GM21360 (cell line): ENCODE results near the gene GNPNAT1.

Experiments used
- ATAC-seq: cut with Tn5 transposase; IDR thresholded peaks from one replicate; pipeline ENCODE4 v1.9.1; 2021; ENCODE audit warnings: mild to moderate bottlenecking, moderate library complexity; ENCODE audit not compliant: unreplicated experiment

The GNPNAT1 gene

DNA sequence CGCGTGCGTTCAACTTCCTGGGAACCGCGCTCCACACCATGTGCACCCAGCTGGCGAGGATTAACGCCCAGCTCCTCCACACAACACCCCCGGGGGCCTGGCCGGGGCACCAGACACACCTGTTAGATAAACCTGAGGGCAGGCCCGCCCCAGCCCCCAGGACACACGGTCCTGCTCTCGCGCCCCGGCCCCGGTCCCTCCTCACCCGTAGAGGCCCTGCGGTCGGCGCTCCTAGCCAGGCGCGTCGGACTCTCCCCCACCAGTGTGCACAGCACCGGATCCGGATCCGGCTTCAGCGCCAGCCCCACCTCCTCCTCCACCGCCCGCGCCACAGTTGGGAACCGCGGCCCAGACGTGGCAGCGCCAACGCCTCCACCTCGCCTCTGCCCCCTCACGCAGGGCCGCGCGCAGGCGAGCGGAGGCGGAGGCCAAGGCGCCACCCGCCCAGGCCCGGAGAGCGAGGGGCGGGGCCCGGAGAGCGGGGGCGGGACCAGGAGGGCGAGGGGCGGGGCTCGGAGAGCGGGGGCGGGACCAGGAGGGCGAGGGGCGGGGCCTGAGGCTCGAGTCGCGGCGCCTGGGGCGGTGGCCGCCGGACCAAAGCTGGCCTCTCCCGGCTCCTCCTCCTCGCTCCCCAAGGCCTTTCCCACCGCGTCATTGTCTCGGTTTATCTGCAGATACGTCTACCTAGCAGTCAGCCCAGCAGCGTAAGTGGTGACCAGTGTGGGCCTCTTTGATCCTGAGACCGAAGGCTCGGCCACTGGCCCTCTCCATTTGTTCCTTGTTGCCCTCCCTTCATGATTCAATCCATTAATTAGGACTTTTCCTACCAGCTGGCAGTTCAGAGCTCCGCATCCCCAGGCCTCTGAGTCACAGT is at the start of gene GNPNAT1:
Gene GNPNAT1 (minus strand): TSS at position 385 of the 874 bp plus-strand sequence. CDS start 6,957 bp downstream, outside the sequence.
- ATAC-seq: peak; percentile 87

DNA sequence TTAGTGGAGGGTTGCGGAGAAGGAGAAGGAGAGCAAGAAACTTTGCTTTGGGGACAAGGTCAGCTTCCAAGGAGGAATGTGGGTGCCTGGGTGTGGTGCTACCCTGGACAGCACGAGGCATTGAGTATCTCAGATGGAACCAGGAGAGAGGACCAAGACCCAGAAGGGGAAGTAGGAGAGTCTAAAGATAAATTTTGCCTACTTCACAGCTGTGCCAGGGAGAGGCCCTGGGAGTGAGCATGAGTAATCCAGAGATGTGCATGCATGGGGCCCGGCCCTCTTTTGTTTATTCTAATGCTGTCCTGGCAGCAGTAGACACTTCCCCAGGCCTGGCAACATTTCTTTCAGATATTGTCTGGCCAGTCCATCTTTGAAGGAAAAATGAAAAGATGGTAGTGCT is 49.5 kb upstream of the GNPNAT1 start:
- no peak for ATAC-seq

DNA sequence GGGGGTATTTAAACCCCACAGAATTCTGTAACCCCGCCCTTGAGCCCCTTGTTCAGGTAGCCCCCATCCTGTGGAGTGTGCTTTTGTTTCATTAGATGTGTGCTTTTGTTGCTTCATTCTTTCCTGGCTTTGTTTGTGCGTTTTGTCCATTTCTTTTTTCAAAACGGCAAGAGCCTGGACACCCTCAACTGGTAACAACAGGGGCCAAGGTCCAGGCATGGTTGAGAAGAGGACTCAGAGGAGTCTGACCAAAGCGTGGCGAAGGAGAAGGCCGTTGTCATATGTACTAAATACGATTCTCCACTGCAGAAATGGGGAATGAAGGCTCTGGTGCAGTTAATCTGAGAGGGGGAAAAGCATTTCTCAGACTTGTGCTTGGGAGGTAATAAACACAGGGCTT is 46.0 kb upstream of the GNPNAT1 start:
- no peak for ATAC-seq

DNA sequence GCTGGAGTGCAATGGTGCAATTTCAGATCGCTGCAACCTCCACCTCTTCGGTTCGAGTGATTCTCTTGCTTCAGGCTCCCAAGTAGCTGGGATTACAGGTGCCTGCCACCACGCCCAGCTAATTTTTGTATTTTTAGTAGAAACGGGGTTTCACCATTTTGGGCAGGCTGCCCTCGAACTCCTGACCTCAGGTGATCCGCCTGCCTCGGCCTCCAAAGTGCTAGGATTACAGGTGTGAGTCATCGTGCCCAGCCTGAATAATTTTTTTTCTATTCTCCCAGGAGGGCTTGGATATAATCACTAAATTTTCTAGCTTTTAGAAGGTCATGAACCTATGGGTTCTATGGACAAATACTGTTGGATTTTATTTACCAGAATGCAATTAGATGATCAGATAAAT is 44.7 kb upstream of the GNPNAT1 start:
- no peak for ATAC-seq

DNA sequence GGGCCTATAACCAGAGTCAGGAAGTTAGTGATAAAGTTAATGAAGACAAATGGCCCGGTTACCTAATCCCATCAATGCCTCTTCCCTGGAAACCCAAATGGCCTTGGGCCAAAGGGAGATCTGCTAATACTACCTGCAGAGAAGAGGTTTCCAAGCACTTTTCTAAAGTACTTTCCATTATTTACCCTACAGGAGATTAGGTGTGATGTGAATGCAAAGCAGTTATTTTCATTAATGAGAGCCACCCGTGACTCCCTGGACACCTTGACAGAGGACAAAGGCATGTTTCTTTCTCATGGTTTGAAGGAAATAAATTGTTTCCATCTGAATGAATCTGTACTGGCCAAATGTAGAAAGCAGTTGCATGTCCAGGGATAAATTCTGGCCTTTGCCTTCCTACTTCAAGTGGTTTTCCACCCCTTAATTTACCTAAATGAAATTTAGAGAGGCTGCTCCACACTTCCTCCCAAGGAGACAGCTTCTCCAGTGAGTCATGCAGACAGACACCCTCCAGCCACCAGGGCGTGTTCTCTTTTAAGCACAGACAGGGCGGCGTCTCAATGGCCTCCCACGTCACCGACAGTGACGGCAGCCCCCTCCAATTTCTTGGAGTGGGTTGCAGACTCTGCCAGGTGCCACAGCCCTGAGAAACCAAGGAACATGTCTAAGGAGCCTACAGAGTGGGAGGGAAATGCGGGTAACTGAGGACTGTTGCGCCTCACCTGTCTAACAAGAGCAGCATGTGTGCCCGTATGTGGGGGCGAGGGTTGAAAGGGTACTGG is 43.9 kb upstream of the GNPNAT1 start:
- no peak for ATAC-seq

DNA sequence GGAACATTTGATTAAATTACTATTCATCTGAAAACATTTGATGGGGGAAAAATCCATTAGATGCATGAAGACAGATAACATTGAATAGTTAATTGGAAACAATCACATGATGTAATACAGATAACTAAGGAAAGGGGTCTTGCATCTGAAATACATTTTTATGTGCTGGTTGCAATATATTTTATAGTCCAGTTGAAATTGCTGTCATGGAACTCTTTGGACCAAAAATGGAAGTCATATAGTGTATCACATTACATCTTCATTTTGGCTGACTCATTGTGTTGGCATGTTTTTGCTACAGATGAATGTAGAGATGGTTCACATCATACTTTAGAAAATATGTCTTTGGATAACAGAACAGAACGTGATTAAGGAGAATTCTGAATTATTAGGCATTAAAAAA is 43.0 kb upstream of the GNPNAT1 start:
- ATAC-seq: no peak

DNA sequence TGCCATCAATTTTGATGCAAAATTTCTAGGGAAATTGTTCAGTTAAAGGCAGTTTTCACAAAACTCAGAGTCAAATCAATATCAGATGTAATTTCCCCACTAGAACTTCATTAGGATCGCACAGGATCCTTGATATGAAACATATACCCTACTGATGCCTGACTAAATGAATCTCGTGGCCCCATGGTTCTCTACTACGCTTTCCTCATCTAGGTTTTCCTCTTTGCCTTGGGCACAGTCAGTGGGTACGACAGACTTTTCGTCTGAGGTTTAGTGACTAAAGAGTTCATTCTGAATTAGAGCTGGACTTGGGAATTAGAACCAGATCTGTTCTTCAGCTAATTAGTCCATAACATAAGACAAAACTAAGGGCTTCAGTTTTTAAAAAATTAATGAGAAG is 42.5 kb upstream of the GNPNAT1 start:
- ATAC-seq: no peak

DNA sequence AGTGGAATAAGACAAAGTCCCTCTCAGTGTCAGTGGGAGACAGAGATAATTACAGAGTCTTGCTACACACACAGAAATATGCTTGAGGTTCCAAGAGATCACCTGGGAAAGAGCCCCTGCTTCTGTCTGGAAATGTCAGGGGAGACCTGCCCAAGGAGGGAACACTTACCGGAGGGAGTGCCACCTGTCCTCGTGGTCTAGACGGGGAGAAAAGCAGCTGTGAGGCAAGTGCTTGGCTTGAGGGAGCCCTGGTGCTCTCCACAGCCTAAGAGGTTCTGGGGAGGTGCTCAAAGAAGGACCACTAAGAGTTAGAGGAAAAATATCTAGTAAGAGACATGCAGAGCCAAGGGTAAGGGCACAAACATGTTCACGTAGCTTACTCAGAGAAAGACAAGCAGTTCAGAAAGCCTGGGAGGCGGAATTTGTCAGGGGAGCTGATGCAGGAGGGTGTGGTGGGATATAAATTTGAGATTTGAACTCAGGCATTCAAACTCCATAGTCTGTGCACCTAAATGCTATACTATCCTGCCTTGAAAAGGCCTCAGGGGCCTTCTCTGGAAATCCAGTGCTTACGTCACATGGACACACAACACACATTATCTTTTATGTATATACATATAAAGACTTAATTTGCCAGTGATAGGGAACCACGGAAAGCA is 38.2 kb upstream of the GNPNAT1 start:
- no peak for ATAC-seq

DNA sequence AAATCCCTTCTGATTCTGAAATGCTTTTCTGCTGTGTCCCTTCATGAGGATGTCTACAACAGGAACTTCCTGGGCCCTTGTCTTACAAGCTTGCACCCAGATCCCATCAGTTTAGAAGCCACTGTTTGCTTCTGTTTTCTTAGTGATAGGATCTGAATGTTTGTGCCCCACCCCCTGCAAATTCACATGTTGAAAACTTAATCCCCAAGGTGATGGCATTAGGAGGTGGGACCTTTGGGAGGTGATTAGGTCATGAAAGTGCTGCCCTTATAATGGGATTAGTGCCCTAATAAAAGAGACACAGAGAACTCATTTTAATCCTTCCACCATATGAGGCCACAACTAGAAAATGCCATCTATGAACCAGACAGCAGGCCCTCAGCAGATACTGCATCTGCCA is 36.0 kb upstream of the GNPNAT1 start:
- no peak for ATAC-seq

DNA sequence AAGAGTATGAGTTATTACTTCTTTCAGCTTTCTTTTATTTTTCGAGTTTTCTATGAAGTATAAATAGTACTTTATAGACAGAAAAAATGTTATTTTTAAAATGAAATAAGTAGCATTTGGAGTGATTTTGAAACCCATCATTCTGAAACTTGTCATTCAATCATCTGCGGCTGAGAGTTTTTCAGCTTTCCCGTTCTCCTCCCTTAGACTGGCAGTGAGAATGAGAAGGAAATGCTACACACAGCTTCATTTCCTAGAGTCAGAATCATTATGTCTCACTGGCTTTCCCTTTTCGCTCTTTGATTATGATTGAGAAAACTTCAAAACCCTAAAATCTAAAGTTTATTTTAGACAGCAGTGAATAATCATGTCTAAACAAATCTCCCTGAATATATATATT is 33.7 kb upstream of the GNPNAT1 start:
- ATAC-seq: no peak

DNA sequence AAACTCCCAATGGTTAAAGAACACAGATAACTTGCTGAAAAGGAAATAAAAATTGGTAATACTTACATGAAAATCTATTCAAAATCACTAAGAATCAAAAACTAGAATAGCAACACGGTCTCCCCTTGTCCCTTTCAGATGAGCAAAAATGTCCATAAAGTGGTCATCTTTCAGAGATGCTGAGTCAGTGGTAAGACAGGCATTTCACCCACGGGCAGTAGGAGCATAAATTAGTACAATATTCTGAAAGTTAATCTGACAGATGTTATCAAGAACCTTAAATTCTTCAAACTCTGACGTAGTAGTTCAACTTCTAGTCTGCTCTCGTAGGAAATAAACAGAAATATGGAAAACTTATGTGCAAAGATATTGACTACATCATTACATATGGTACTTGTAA is 33.1 kb upstream of the GNPNAT1 start:
- ATAC-seq: no peak

DNA sequence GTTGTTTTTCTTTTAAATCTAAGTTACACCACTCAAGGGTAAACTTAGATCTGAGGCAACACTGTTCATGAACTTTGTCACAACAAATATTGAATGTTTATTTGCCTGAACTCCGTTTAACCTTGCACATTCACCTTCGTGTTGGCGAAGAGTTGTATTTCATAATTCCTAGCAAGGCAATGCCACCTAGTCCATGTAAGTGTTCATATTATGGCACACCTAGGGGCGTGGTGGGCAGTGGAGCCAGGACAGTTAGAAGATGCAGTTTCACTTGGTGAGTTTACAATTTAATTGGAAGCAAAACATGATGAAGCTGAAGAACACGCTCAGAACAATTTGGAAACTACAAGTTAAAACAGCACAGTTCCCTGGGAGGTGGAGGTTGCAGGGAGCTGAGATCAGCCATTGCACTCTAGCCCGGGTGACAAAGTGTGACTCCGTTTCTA is 30.4 kb upstream of the GNPNAT1 start:
- no peak for ATAC-seq

DNA sequence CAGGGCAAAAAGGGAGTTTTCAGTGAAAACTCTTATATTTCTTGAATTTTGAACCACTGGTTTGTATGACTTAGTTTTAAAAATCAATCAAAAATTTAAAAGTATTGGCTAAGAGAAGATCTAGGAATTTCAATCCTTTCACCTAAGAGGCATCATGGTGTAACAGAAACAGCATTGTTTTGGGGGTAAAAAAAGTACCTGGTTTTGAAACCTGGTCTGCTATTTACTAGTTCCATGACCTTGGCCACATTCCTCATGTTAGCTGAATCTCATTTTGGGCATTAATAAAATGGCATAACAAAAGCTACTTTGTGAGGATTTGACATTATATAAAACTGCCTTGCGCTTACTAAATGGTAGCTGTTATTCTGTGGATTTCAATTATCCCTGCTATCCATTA is 16.7 kb upstream of the GNPNAT1 start:
- no peak for ATAC-seq

DNA sequence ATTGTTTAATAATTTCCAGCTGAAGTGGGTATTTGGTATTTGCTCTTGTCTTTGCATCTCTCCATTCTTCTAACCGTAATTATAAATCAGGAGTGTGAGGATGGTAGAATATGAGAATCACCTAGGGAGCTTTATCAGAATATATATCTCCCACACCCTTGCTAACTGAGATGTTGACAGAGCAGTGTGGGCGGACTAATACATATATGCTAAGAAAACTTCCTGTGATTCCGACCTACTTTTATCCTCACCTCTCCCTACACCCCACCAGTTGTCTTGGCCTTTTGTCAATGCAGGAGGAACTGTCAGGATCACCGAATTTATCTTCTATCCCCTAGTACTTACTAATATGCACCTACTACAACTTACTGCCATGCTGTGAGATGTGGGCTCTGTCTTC is 14.7 kb upstream of the GNPNAT1 start:
- ATAC-seq: no peak

DNA sequence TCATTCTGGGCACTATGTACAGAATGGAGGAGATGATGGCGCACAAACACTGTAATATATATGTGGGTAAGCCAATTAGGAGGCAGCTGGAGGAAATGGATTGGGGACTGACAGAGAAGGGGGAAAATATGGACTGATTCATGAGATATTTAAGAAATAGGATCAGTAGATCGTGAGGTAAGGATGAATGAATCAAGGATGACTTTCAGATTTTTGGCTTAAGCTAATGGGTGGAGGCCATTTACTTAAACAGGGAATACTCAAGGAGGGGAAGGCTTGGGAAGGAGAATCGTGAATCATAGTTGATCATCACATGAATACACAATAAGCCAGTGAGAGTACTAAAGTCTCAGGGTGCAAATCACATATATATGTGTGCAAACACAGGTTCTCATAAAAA is 11.2 kb upstream of the GNPNAT1 start:
- ATAC-seq: no peak

DNA sequence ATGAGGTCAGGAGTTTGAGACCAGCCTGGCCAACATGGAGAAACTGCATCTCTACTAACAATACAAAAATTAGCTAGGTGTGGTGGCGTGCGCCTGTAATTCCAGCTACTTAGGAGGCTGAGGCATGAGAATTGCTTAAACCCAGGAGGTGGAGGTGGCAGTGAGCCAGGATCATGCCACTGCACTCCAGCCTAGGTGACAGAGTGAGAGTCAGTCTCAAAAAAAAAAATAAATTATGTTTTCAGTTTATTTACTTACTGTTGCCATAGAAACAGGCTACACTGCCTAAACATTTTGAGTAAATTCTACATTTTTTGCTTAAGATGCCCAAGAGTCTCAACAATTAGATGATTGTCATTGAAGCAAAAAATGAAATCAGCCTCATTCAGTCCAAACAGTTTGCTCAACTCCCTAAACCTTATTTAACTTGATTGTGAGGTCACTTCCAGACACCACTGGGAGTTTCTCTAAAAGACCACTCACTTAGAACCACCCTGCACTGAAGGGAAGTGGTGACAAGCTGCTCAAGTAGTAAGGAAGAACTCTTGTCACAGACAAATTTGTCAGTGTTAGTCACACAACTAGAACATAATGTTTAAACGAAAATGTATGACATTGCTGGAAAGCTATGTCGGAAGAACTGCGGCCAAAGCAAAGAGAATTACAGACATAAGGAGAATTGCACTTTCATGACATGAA is 9.8 kb upstream of the GNPNAT1 start:
- no peak for ATAC-seq

DNA sequence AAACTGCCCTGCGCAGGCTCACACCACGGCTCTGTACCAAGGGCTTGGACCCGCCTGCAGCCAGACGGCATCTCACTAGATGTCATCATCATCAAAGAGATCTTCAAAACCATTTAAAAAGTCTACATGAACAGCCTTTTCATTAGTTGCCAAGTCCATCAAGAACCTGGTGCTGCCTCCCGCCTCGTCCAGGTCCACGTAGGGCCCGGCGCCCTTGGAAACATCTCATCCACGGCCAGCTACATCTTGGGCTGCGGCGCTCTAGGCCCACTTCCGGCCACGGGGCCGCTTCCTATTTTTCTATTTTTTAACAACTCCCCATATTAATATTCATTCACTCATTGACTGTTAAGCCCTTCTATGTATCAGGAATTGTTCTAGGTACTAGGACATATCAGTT is 7.4 kb upstream of the GNPNAT1 start:
- no peak for ATAC-seq

DNA sequence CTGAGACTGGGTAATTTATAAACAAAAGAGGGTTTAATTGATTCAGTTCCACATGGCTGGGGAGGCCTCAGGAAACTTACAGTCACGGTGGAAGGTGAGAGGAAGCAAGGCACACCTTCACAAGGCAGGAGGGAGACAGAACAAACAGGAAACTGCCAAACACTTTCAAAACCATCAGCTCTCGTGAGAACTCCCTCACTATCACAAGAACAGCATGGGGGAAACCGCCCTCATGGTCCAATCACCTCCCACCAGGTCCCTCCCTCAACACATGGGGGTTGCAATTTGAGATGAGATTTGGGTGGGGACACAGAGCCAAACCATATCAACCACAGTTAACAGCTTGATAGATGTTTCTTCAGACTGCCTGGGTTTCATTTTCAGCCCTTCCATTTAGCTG is 6.2 kb upstream of the GNPNAT1 start:
- ATAC-seq: no peak

DNA sequence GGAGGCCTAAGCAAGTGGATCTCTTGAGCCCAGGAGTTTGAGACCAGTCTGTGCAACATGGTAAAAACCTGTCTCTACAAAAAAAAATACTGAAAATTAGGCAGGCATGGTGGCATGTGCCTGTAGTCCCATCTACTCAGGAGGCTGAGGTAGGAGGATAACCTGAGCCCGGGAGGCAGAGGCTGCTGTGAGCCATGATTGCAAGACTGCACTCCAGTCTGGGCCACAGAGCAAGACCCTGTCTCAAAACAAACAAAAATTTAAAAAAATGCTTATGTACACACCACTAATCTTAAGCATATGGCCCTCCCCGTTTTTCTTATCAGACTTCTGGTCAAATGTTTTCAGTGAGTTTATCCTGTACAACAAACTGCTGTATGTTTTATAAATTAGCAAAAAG is 1.7 kb upstream of the GNPNAT1 start:
- no peak for ATAC-seq

DNA sequence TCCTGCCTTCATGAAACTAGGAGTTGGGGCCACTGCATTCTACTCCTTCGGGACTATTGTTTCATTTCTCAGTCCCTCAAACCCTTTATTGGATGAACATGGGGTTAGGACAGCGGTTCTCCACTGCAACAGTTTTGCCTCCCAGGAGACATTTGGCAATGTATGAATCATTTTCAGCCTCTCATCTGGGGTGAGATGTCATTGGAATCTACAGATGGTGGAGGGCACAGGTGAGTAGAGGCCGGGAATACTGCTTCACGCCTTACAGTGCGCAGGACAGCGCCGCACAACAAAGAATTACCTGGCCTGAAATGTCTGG is 649 bp upstream of the GNPNAT1 start:
- ATAC-seq: no peak

DNA sequence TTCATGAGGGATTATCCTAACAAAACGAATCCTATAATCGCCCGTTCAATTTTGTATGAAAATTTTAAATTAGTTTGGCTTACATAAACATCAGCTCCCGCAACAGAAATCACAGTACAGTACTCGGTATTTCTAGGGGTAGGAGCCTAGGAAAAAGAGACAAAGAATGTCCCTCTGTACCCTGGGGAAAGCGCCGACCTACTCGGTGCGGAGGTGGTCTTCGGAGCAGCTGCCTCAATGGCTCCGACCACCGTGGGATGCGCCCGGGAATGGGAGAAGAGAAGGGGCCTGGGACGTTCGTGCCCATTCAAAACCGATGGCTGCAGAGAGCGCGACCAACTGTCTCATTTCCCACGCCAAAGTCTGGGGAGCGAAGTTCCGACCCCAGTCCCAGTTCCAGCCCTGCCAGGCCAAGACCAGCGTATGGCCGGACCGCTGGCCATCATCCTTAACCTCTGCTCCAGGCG is 618 bp downstream of the GNPNAT1 start:
- no peak for ATAC-seq
